ENCODE results near the gene DISP3.

DISP3 gene

DNA sequence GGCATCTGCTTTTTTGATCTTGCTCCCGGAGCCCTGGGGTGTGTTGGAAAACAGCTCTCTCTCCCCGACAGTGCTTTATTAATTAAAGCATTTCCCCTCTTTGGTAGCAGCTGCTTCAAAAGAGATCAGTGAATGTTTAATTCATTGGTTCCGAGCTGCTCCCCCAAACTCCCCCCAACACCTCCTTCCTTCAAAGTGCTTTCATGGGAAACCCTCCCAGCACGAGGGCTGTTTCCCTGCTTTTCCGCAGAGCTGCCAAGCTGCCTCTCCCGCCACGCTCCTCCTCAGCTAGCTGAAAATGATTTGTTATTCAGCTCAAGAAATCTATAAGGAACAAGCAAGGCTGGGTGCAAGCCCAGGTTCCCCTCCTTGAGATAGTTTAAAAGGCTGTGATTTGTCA lies 40.0 kb upstream of the DISP3 start:
- Histone ChIP-seq H3K4me3 (ENCODE audit: insufficient read length, low read depth) (no peak overlapping the region), H3K9ac (ENCODE audit: insufficient read length, low read depth) (no peak overlapping the region), H3K9me3 (ENCODE audit: insufficient read depth, low read length) (no peaks in the 10 kb centered on the region), H3K36me3 (ENCODE audit: insufficient read depth, insufficient read length, low read length) (no peaks in the 10 kb centered on the region), H3K4me1 (ENCODE audit: insufficient read depth, insufficient read length) (no peaks in the 10 kb centered on the region), H3K27me3 (ENCODE audit: insufficient read depth, insufficient read length) (no peaks in the 10 kb centered on the region)
- no peak for DNase-seq (ENCODE audit: low read depth, low spot score)
- TF ChIP-seq ZNF274 (IDR thresholded peaks at IDR 0.05; ENCODE audit: low read depth, low read length) (no peak), SUZ12 (IDR thresholded peaks at IDR 0.05; ENCODE audit: extremely low read depth, insufficient read depth, insufficient read length) (no peak), YY1 (IDR thresholded peaks at IDR 0.05; ENCODE audit: insufficient read depth, insufficient read length) (no peak)

DNA sequence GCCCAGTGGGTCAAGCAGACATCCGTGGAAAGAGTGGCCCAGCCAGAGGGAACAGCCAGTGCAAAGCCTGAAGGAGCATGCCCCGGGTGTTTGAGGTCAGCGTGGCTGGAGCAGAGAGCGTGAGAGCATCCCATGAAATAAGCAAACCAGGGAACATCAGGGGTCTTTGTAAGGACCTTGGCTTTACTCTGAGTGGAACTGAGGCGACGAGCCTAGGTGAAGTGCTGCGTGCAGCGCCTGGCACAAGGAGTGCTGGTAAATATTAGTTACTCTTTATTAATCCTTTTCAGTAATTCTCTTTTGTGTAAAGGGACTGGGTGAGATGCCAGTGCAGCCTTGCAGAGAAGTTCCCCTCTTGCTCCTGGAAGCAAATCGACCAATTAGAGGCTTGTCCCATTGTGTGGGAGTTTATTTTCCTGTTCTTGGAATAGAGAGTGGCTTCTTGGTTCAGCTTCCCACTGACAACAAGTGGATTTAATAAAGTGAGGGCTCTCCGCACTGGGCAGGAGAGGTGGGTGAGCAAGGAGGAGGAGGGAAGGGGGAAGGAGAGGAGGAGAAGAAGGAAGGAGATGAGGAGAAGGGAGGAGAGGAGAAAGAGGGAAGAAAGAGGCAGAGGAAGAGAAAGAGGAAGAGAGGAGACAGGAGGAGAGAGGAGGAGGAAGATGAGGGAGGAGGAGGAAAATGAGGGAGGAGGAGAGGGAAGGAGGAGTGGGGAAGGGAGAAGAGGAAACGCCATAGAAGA lies 37.6 kb upstream of the DISP3 start:
- Histone ChIP-seq H3K9ac (ENCODE audit: insufficient read length, low read depth) (no peak overlapping the region), H3K36me3 (ENCODE audit: insufficient read depth, insufficient read length, low read length) (no peaks in the 10 kb centered on the region), H3K9me3 (ENCODE audit: insufficient read depth, low read length) (no peaks in the 10 kb centered on the region), H3K4me1 (ENCODE audit: insufficient read depth, insufficient read length) (no peaks in the 10 kb centered on the region), H3K27me3 (ENCODE audit: insufficient read depth, insufficient read length) (peaks cover 7% of the 10 kb centered on the region), H3K4me3 (ENCODE audit: insufficient read length, low read depth) (no peak overlapping the region)
- DNase-seq (ENCODE audit: low read depth, low spot score): no peak
- TF ChIP-seq ZNF274 (IDR thresholded peaks at IDR 0.05; ENCODE audit: low read depth, low read length): no peak
- no peak for TF ChIP-seq YY1 (IDR thresholded peaks at IDR 0.05; ENCODE audit: insufficient read depth, insufficient read length)
- no peak for TF ChIP-seq SUZ12 (IDR thresholded peaks at IDR 0.05; ENCODE audit: extremely low read depth, insufficient read depth, insufficient read length)

DNA sequence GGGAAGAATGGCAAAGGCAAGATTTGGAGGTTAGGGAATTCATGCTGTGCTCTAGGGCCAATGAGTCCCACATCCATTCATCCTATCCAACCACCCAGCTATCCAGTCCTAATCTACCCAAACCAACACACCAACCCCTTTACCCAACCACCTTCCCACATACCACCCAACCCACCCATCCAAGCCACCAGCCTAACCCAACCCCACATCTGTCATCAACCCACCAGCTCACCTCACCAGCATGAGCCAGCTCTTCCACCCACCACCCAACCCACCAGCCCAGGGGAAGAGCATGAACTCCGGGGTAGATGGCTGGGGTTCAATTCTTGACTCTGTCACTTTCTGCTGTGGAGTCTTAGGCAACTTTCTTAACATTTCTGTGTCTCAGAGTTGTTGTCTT lies 35.9 kb upstream of the DISP3 start:
- TF ChIP-seq YY1 (IDR thresholded peaks at IDR 0.05; ENCODE audit: insufficient read depth, insufficient read length) (no peak), ZNF274 (IDR thresholded peaks at IDR 0.05; ENCODE audit: low read depth, low read length) (no peak), SUZ12 (IDR thresholded peaks at IDR 0.05; ENCODE audit: extremely low read depth, insufficient read depth, insufficient read length) (no peak)
- Histone ChIP-seq H3K27me3 (ENCODE audit: insufficient read depth, insufficient read length) (peaks cover 8% of the 10 kb centered on the region), H3K9me3 (ENCODE audit: insufficient read depth, low read length) (no peaks in the 10 kb centered on the region)

DNA sequence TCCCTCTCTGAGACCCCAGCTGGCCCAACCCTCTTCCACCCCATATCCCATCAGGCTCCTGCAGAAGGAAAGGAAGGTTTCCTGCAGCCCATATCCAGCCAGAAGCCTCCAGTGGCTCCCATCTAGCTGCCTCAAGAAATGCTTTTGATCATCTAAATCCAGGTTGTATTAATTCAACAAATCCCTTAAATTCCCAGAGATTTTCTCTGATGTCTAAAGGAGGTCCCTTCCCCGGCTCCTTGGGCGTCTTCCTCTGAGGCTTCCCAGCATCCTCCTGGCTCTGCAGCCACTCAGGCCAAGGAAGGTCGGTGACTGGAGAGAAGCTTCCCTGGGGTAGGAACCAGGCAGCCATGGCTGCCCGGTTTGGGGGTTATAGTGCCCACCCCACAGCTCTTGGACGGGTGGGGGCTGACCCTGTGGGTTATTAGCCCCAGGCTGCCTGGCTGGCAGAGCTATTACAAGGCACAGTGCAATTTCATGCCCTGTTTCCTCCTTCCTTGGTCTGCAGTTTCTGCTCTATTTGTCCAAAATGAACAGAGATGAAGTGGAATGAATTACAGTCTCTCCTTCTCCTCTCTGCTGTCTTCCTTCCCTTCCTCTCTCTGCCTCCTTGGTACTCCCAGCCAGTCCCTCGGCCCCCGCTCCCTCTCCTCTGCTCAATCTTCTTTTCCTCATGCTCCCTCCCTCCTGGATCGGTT lies 34.8 kb upstream of the DISP3 start:
- H3K9ac ChIP-seq (ENCODE audit: insufficient read length, low read depth): no peak overlapping the region
- H3K4me1 ChIP-seq (ENCODE audit: insufficient read depth, insufficient read length): no peaks in the 10 kb centered on the region
- peaks cover 8% of the 10 kb centered on the region for H3K27me3 ChIP-seq (ENCODE audit: insufficient read depth, insufficient read length)
- H3K36me3 ChIP-seq (ENCODE audit: insufficient read depth, insufficient read length, low read length): no peaks in the 10 kb centered on the region
- no peak for DNase-seq (ENCODE audit: low read depth, low spot score)
- no peaks in the 10 kb centered on the region for H3K9me3 ChIP-seq (ENCODE audit: insufficient read depth, low read length)
- TF ChIP-seq YY1 (IDR thresholded peaks at IDR 0.05; ENCODE audit: insufficient read depth, insufficient read length) (no peak), ZNF274 (IDR thresholded peaks at IDR 0.05; ENCODE audit: low read depth, low read length) (no peak), SUZ12 (IDR thresholded peaks at IDR 0.05; ENCODE audit: extremely low read depth, insufficient read depth, insufficient read length) (no peak)
- no peak overlapping the region for H3K4me3 ChIP-seq (ENCODE audit: insufficient read length, low read depth)

More for the DNA sequence above, 35.9 kb upstream of the DISP3 start:
- H3K36me3 ChIP-seq (ENCODE audit: insufficient read depth, insufficient read length, low read length): no peaks in the 10 kb centered on the region
- H3K4me3 ChIP-seq (ENCODE audit: insufficient read length, low read depth): no peak overlapping the region
- no peaks in the 10 kb centered on the region for H3K4me1 ChIP-seq (ENCODE audit: insufficient read depth, insufficient read length)
- H3K9ac ChIP-seq (ENCODE audit: insufficient read length, low read depth): no peak overlapping the region
- DNase-seq (ENCODE audit: low read depth, low spot score): no peak

DNA sequence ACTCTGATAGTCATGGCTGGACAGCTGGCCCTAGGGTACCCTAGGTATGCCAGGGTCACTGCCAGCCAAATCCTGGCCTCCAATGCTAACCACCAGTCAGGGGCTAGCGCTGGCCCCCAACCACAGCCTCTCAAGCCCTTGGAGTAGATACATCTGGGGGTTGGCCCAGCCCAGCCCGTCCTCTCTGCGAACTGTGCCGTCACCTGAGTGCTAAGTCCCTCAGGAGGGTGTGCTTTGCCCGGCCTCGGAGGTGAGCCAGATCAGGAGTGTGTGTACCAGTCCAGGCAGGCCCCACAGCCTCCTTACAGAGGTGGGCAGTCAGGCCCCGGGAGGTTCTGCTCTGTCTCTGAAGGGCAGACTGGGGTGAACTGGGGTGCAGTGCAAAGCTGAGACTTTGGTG lies 34.0 kb upstream of the DISP3 start:
- TF ChIP-seq YY1 (IDR thresholded peaks at IDR 0.05; ENCODE audit: insufficient read depth, insufficient read length): no peak
- TF ChIP-seq ZNF274 (IDR thresholded peaks at IDR 0.05; ENCODE audit: low read depth, low read length): no peak
- TF ChIP-seq SUZ12 (IDR thresholded peaks at IDR 0.05; ENCODE audit: extremely low read depth, insufficient read depth, insufficient read length): no peak
- H3K4me1 ChIP-seq (ENCODE audit: insufficient read depth, insufficient read length): no peaks in the 10 kb centered on the region
- no peak overlapping the region for H3K4me3 ChIP-seq (ENCODE audit: insufficient read length, low read depth)
- H3K27me3 ChIP-seq (ENCODE audit: insufficient read depth, insufficient read length): peaks cover 8% of the 10 kb centered on the region
- no peaks in the 10 kb centered on the region for H3K36me3 ChIP-seq (ENCODE audit: insufficient read depth, insufficient read length, low read length)
- no peak for DNase-seq (ENCODE audit: low read depth, low spot score)
- H3K9me3 ChIP-seq (ENCODE audit: insufficient read depth, low read length): no peaks in the 10 kb centered on the region
- no peak overlapping the region for H3K9ac ChIP-seq (ENCODE audit: insufficient read length, low read depth)

DNA sequence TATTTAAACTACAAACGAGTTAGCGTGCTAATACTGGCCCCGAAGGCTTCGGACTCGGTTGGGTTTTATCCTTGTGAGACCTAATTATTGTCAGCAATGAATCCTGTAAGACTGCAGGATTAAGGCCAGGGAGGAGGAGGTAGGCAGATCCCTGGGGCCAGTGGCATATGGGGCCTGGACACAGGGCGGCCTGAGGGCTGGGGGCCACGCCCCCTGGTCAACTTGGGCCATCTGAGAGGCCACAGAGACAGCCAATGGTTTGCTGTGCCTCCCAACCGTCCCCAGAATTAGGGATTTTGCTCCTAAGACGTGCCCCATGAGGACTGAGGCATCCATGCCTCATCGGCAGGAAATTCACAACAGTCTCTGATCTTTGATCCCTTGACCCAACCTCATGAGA lies 31.1 kb upstream of the DISP3 start:
- no peak overlapping the region for H3K4me3 ChIP-seq (ENCODE audit: insufficient read length, low read depth)
- no peaks in the 10 kb centered on the region for H3K36me3 ChIP-seq (ENCODE audit: insufficient read depth, insufficient read length, low read length)
- H3K4me1 ChIP-seq (ENCODE audit: insufficient read depth, insufficient read length): no peaks in the 10 kb centered on the region
- no peak for DNase-seq (ENCODE audit: low read depth, low spot score)
- H3K9me3 ChIP-seq (ENCODE audit: insufficient read depth, low read length): no peaks in the 10 kb centered on the region
- no peak overlapping the region for H3K9ac ChIP-seq (ENCODE audit: insufficient read length, low read depth)
- peaks cover 12% of the 10 kb centered on the region for H3K27me3 ChIP-seq (ENCODE audit: insufficient read depth, insufficient read length)
- TF ChIP-seq SUZ12 (IDR thresholded peaks at IDR 0.05; ENCODE audit: extremely low read depth, insufficient read depth, insufficient read length): no peak
- no peak for TF ChIP-seq YY1 (IDR thresholded peaks at IDR 0.05; ENCODE audit: insufficient read depth, insufficient read length)
- TF ChIP-seq ZNF274 (IDR thresholded peaks at IDR 0.05; ENCODE audit: low read depth, low read length): no peak

DNA sequence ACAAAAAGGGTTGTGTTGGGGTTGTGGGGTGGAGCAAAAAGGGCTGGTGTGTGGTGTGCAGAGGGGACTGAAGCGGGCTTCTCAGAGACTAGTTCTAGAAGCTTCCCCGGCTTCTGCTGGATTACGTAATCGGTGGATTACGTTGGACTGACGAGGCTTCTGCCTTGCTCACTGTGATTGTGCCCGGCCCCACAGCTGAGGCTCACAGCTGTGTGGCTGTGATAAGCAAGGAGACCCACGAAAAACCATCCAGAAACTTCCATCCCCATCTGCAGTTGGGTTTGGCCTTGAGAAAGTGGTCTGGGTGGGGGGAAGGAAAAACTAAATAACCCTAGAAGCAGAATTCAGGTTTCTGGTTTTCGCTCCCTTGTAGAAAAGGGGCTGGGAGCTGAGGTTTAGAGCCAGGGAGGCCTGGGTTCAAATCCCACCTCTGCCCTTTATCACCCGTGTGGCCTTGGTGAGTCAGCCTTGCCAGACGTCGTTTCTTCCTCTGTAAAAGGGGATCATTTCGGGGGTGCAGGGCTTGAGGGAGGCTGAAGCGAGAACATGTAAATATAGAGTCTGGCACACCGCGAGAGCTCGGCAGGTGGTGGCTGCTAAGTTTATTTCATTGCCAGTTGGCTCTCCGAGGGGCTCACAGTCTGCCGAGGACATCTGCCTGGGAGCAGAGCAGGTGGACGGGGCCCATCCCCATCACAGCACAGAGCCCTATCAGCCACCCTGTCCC lies 30.4 kb upstream of the DISP3 start:
- no peak for DNase-seq (ENCODE audit: low read depth, low spot score)
- Histone ChIP-seq H3K9ac (ENCODE audit: insufficient read length, low read depth) (no peak overlapping the region), H3K9me3 (ENCODE audit: insufficient read depth, low read length) (no peaks in the 10 kb centered on the region), H3K4me3 (ENCODE audit: insufficient read length, low read depth) (no peak overlapping the region), H3K27me3 (ENCODE audit: insufficient read depth, insufficient read length) (peaks cover 18% of the 10 kb centered on the region), H3K4me1 (ENCODE audit: insufficient read depth, insufficient read length) (no peaks in the 10 kb centered on the region), H3K36me3 (ENCODE audit: insufficient read depth, insufficient read length, low read length) (no peaks in the 10 kb centered on the region)
- TF ChIP-seq ZNF274 (IDR thresholded peaks at IDR 0.05; ENCODE audit: low read depth, low read length) (no peak), SUZ12 (IDR thresholded peaks at IDR 0.05; ENCODE audit: extremely low read depth, insufficient read depth, insufficient read length) (no peak), YY1 (IDR thresholded peaks at IDR 0.05; ENCODE audit: insufficient read depth, insufficient read length) (no peak)

Measured in NT2/D1 (cell line).